Right kidney (tissue), 1 donor: Measurements from ENCODE around the gene BAZ2B.

Experiments
- DNase-seq: peaks from one replicate; pipeline ENCODE4 v3.0.0-alpha.2; 2016

The BAZ2B gene

DNA sequence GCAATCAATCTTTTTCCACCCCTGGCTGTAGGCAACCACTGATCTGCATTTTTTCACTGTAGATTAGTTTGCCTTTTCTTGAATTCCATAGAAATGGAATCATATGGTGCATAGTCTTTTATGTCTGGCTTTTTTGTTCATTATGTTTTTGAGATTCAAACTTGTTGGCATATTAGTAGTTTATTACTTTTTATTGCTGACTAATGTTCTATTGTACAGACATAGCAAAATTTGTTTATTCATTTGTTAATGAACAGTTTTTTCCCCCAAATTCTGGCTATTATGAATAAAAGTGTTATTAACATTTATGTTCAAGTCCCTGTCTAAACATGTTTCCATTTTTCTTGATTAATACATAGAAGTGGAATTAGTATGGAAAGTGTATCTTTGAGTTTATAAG, 308.4 kb downstream of the BAZ2B start:
- DNase-seq = no peak

DNA sequence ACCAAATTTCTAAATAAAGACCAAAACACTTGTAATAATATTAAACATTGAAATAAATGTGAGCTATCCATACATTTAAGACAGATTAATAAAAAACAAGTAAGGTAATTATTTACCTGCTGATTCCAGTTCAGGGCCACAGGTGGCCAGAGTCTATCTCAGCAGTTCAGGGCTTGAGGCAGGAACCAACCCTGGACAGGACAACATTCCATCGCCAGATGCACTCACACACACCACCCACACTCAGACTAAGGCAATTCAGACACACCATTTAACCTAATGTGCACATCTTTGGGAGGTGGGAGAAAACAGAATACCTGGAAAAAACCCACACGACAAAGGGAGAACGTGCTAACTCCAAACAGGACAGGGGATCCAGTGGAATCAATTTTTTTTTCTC, 315.8 kb downstream of the BAZ2B start:
- no peak for DNase-seq

DNA sequence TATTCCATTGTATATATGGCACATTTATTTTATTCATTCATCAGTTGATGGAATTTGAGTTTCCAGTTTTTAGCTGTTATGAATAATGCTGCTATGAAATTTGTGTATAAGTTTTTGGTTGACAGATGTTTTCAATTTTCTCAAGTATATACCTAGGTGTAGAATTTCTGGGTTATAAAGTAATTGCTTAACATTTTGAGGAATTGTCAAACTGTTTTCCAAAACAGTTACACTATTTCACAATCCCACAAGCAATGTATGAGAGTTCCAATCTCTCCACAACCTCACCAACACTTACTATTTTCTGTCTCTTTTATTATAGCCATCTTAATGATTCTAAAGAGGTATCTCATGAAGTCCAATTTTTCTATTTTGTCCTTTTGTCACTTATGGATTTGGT, 317.4 kb downstream of the BAZ2B start:
- no peak for DNase-seq

DNA sequence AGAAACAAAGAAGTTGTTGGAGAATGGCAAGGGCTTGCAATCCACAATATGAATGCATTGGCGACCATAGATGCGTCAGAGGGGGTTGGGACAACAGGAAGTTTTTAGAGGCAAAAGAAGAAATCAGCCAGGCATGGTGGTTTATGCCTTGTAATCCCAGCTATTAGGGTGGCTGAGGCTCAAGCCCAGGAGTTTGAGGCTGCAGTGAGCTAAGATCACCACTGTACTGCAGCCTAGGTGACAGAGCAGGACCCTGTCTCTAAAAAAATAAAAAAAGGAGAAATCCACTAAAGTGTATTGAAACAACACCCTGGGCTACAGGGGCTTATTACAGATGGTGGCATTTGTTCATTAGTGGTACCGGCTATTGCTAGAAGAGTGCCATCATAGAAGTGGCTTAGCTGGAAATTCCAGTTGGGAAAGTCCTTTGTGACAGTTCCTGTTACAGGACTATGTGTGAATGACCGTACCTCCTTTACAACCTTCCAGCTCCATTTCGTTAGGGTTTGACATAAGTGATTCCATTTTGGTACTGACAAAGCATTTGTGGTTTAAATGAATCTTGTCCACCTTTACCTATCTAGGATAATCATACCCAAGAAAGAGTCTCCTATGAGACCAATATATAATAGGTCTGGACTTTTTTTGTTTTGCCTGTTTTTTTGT, 319.2 kb downstream of the BAZ2B start:
- no peak for DNase-seq

DNA sequence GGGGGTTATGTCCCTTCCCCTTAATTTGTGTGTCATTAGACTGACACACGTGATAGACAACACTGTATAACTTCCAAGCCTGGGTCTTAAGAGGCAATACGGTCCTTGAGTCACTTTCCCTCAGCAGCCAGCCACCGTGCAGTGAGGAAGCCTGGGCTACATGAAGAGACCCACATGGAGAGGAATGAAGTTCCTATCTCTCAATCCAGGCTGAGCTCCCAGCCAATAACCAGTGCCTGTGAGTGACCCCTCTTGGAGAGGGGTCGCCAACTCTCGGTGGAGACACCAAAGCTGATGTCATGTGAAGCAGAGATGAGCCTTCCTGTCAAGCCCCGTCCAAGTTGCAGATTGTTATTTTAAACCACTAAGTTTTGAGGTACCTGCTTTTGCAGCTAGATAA, 324.2 kb downstream of the BAZ2B start:
- DNase-seq = no peak

DNA sequence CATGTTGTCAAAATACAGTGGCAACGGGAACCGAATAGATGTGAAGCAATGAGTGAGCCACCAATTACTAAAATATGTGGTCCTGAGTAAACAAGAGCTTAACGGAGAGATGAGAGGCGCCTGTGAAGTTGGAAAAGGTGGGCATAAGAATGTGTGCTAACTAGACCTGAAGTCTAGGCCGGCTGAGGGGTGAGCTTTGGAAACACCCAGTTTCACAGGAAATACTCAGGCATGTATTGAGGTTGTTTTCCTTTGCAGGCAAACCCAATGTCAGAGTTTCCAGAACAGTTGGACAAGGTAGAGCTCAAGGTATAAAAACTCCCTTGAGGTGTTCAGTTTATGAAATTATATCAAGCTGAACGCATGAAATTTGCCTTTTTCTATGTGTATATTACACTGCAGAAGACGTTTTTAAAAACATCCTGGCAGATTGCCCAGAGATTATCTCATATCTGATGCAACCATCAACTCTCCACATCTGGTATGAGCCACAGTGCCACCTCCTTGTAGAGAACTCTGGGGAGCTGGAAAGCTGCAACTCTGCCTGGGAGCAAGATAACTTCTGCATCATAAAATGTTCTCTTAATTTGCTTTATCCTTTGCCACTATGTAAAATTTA, 325.9 kb downstream of the BAZ2B start:
- DNase-seq = no peak

DNA sequence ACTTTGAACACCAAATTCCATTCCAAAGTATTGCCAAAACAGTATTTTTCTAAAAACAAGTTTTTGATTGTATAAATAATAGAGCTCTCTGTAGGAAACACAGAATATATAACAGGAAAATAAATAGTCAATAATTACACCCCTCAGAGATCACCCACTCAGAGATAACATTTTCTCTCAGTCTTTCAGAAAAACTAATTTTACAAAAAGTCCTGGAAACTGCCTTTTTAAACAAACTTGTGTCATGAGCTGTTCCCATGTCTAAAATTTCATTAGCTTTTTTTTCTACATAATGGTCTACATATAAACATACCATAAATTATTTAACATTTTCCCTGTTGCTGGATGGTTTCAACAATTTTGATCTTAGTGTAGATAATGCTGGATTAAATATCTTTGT, 328.6 kb downstream of the BAZ2B start:
- DNase-seq = no peak

DNA sequence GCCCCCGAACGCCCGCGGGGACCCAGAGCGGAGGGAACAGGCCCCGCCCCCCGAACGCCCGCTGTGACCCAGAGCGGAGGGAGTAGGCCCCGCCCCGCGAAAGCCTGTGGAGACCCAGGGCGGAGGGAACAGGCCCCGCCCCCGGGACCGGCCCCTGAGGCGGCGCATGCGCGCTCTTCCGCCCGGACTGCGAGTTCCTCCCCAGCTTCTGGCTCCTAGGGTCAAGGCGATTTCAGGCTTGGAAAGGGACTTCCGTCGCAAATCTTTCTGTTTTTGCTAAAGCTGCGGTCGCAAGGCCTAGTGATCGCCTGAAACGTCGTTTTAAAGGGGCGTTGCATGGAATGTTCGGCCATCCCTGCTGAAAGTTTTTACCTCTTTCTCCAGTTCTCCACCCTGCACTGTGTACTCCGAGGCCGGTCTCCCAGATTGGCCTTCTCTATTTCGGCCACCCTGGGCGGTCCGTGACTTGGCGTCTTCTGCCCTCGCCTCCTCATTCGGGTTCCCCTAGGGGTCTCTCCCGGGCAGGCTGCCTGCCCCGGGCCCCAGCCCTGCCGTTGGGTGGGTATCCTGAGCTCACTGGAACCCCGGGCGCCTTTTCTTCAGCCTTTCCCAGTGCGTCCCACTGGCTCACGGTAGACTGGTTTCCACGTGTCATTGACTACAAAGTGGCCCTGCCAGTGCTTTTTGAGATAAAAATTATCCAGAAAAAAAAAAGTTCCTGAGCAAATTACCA, 329.5 kb downstream of the BAZ2B start:
- peak; percentile 96 for DNase-seq

DNA sequence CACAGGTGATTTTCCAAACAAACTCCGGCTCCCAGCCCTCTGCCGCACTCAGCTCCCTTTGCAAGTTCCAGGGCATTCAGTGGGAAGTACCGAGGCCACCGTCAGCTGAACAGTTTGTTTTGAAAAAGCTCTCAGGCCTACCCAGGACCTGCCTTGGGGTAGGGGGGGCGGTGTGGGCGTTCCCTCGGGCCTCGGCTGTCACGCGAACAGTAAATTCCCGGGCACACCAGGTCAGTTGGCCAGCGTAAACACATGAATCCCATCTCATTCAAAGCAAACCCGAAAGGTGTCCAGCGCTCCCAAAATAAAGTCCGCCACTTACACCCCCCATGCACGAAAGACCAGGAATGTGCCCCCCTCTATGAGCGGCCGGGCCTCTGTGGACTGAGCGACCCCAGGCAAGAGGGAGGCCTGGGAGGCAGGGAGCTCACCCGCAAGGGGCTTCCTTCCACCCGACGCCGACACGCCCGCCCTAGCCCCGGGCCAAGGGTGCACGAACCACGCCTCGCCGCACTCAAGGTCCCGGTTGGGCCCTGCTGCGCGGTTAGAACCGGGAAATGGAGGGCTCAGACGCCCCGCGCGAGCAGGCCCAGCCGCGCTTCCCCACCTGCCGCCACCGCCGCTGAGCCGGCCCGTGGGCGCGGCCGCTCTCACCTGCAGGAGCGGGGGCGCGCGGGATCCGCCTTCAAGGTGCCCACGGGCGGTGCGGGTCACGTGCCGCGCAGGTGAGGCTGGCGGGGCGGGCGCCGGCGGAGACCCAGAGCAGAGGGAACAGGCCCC, 330.2 kb downstream of the BAZ2B start, which contains the start of gene WDSUB1:
WDSUB1 (minus strand) TSS at position 775 of the 780 bp plus-strand sequence. CDS start 3,634 bp downstream, outside the sequence.
- peak; percentile 94 for DNase-seq

DNA sequence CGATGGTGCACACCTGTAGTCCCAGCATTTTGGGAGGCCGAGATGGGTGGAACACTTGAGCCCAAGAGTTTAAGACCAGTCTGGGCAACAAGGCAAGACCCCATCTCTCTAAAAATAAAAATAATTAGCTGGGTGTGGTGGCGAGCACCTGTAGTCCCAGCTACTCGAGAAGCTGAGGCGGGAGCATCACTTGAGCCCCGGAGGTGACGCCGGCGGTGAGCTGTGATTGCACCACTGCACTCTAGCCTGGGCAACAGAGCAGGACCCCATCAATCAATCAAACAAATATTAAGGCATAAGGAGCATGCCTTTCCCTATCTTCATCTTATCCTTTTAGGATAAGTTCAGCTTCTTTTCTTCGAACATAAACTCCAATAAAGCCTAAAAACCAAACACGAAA, 330.9 kb downstream of the BAZ2B start:
- no peak for DNase-seq

DNA sequence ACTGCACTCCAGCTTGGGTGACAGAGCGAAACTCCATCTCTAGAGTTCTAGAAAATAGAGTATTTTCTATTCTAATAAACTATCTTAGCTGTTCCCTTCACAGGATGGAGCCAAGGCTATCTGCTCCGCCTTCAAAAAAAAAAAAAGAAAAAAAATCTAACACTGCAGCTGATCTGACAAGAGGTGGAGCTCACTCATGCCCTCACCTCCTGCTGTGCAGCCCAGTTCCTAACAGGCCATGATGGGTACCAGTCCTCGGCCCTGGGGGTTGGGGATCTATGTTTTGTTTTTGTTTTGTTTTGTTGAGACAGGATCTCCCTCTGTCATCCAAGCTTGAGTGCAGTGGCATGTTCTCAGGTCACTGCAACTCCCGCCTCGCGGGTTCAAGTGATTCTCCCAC, 332.8 kb downstream of the BAZ2B start:
- no peak for DNase-seq

DNA sequence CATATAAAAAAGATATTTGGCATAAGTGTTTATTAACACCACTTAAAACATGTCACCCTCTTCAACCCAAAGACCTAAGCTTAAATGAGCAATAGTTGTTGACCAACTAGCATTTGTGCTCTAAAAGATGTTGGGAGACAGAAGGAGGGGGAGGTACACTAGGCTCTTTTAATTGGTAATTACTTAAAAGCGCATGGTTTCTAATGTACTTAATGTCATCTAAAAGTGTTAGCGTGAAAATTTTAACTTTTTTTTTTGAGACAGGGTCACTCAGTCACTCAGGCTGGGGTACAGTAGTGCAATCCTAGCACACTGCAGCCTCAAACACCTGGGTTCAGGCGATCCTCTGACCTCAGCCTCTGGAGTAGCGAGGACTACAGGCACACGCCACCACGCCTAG, 335.3 kb downstream of the BAZ2B start:
- DNase-seq = no peak

DNA sequence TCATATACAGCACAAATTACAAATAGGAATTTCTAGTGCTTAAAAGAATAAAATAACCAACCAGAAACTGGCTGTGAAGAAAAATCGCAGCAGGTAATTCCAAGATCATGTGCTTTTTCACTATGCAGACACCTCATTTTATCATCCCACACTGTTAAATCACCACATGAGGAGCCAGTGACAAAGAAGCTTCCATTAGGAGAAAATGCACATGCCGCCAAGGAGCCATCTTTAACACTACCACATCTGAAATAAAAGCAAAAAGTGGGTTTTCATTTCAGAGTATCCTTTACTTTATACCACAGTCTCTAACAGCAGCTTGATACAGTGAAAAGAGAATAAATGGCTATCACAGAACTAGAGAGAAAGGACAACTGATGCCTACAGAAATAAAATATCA, 336.6 kb downstream of the BAZ2B start:
- DNase-seq = no peak

DNA sequence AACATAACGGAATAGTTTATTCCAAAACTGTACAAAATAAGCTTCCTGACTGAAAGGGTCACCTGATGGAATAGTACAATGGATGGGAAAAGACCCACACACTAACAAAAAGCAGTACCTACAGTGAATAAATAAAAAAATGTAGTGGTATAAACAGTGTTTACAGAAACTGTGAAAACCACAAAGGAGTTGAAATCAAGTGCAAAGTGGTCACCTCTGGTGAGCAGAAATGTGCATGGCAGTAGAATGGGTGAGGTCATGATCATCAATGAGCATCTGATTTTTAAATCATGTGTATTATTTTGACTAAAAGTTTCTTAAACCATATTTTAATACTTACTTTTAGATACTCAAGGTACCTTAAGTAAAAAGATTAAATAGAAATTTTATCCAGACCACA, 341.2 kb downstream of the BAZ2B start:
- no peak for DNase-seq

DNA sequence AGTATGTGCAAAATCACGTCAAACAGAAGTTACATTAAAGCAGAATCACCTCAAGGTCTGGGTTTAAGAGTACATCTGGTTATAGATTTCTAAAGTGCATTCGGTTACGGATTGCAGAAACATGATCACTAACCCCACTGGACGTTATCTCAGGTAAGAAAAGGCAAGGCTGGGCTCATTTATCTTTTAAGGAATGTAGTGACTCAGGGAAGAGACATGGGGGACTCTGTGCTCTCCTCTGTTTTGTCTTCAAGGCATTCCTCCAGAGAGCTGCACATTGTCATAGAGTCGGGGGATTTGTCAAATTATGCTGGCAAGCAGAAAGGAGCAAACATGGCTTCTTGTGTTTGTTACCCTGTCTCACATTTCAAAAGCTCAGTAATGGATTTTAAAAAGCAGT, 344.2 kb downstream of the BAZ2B start:
- DNase-seq = no peak

DNA sequence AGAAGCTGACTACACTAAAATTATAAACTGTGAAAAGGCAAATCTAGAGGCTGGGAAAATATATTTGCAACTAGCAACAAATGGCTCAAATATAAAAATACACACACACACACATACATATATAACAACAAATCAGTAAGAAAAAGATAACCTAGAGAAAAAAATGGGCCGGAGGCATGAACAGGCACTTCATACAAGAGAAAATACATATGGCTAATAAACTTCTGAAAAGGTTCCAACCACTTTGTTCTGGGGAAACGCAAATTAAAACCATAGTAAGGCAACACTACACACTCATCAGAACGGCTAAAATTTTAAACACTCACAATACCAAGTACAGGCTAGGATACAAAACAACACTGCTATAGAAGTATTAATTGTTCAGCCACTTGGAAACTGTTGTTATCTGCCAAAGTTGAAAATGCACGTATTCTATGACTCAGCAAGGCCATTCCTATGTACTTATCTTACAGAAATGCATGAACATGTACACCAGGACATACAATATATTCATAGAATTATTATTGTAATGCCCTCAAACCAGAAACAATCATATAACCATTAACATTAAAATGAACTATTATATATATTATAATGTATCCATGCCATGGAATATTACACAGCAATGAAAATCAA, 345.5 kb downstream of the BAZ2B start:
- no peak for DNase-seq
